Measurements from ENCODE around the gene RAB36. TPM values are rescaled to one million over a fixed set of nuclear protein-coding genes. Genes with fewer than 3 reads are reported as not detected.

Gene RAB36
- polyA plus RNA-seq, 1 of the 3 experiments (the other 2 are of a cell fraction) = 6.6 TPM

- Histone ChIP-seq H3K27ac (ENCODE audit: low read depth in 2 of 2, low read length in 1 of 2) (no peak overlapping the region), H3K4me3 (ENCODE audit: low read depth in 2 of 2, low read length in 1 of 2) (no peak overlapping the region), H3K9me3 (no peaks in the 10 kb centered on the region), H3F3A (replicated peaks; ENCODE audit: insufficient read depth) (no peaks in the 10 kb centered on the region), H3K4me1 (ENCODE audit: control insufficient read depth in 1 of 2, insufficient read depth in 2 of 2, low read depth in 1 of 2, low read length in 1 of 2) (peaks cover 0 to 33% of the 10 kb centered on the region in 2 experiments; a peak in 1 of 4 replicates), H3K36me3 (replicated peaks in 1 of 2; ENCODE audit: control insufficient read depth in 1 of 2, insufficient read depth in 2 of 2, low read length in 1 of 2) (no peaks in the 10 kb centered on the region), H3K79me2 (ENCODE audit: insufficient read depth) (no peaks in the 10 kb centered on the region), H2AFZ (ENCODE audit: low read depth) (no peak overlapping the region), H3K9me2 (no peaks in the 10 kb centered on the region), H4K20me1 (ENCODE audit: insufficient read depth) (no peaks in the 10 kb centered on the region), H3K9ac (no peak overlapping the region), H3K4me2 (no peak overlapping the region), H3K27me3 (ENCODE audit: insufficient read depth) (no peaks in the 10 kb centered on the region)
- no peak for DNase-seq
- WGBS (ENCODE audit: low lambda C conversion rate) = 96% methylated on average over 21 of the region's 26 CpGs
- ChIA-PET CTCF (interaction anchor here (0.6 to 10.0 kb wide), 6 partner anchors 9 to 265 kb away, joined by 3 to 161 read pairs (median 3); partner anchors contain the start of gene GNAZ), POLR2A (no interaction called here)
- TF ChIP-seq CHD2 (IDR thresholded peaks at IDR 0.05; ENCODE audit: low read length, partially characterized antibody) (no peak), EZH2phosphoT487 (IDR thresholded peaks at IDR 0.05; ENCODE audit: borderline replicate concordance, low read depth) (no peak), YY1 (IDR thresholded peaks at IDR 0.05; ENCODE audit: low read depth) (no peak), TAF1 (IDR thresholded peaks at IDR 0.05; ENCODE audit: borderline replicate concordance, low read depth, low read length) (no peak), TEAD4 (IDR thresholded peaks at IDR 0.05; ENCODE audit: borderline replicate concordance, insufficient read depth) (no peak), RXRA (IDR thresholded peaks at IDR 0.05; ENCODE audit: borderline replicate concordance, low read depth) (no peak), CTCF (IDR thresholded peaks at IDR 0.05) (no peak), FOXJ3 (CRISPR knock-in tag; IDR thresholded peaks at IDR 0.05) (no peak), TCF12 (IDR thresholded peaks at IDR 0.05) (no peak), POLR2AphosphoS5 (IDR thresholded peaks at IDR 0.05; ENCODE audit: low read depth, low read length) (no peak), USF1 (IDR thresholded peaks at IDR 0.05; ENCODE audit: borderline replicate concordance, low read depth) (no peak), GATA2 (CRISPR knock-in tag; IDR thresholded peaks at IDR 0.05) (no peak), GABPA (IDR thresholded peaks at IDR 0.05; ENCODE audit: low read depth) (no peak), RAD21 (IDR thresholded peaks at IDR 0.05; ENCODE audit: low read length) (no peak), ZBTB33 (IDR thresholded peaks at IDR 0.05; ENCODE audit: borderline replicate concordance, low read depth) (no peak), EP300 (IDR thresholded peaks at IDR 0.05; ENCODE audit: borderline replicate concordance in 1 of 2, low read depth in 1 of 2, low read length in 1 of 2) (no peak)
Measured at GRCh38 chr22:23122992-23123803, 22.1 kb upstream of the RAB36 start.

Data from SK-N-SH (cell line).